Breast epithelium (tissue), 3 donors: ENCODE data around the gene EZH2.

Experiments
- POLR2A ChIP-seq: fragments of 450-650 bp; IDR thresholded peaks from one replicate; pipeline ENCODE4 v1.6.1; 2016; ENCODE audit warnings: antibody characterized with exemption, mild to moderate bottlenecking, moderate library complexity
- TF ChIP-seq, protein P1 (sequence below), 3 donors: fragments of 450-650 bp; IDR thresholded peaks; one replicate each; pipeline ENCODE4 v1.5.1; 2016 to 2017; ENCODE audit warnings: antibody characterized with exemption in 3 of 3, mild to moderate bottlenecking in 3 of 3, moderate library complexity in 3 of 3

DNA sequence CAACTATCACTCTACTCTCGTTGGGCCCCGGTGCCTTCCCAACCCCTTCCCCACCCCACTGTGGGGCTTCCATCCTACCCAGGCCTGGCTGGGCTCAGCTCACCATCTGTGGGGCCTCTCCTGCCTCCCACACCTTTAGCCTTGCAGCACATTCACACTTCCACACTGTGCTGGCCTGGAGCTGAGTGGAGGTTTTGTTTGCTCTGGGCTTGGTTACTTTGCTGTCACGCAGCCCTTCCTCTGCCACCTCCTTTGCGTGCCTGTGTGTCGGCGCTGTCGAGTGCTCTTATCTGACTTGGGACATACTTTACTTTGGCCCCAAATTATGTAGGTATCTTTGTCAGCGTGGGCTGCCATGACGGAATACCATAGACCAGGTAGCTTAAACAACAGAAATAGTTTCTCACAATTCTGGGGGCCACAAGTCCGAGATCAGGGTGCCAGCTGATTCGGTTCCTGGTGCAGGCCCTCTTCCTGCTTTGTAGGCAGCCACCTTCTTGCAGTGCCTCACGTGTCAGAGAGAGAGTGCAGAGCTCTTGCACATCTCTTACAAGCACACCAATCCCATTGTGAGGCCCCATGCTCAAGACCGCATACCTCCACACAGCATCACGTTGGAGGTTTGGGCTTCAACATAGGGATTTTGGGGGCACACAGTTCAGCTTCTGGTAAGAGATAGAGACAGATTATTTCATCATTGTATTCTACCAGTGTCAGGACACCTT lies 96.4 kb downstream of the EZH2 start:
- TF ChIP-seq, protein P1, sequence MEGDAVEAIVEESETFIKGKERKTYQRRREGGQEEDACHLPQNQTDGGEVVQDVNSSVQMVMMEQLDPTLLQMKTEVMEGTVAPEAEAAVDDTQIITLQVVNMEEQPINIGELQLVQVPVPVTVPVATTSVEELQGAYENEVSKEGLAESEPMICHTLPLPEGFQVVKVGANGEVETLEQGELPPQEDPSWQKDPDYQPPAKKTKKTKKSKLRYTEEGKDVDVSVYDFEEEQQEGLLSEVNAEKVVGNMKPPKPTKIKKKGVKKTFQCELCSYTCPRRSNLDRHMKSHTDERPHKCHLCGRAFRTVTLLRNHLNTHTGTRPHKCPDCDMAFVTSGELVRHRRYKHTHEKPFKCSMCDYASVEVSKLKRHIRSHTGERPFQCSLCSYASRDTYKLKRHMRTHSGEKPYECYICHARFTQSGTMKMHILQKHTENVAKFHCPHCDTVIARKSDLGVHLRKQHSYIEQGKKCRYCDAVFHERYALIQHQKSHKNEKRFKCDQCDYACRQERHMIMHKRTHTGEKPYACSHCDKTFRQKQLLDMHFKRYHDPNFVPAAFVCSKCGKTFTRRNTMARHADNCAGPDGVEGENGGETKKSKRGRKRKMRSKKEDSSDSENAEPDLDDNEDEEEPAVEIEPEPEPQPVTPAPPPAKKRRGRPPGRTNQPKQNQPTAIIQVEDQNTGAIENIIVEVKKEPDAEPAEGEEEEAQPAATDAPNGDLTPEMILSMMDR (IDR thresholded peaks at IDR 0.05): no peak
- no peak for TF ChIP-seq POLR2A
